ENCODE measurements around the gene LMBRD1. TPM values are rescaled to one million over a fixed set of nuclear protein-coding genes. Genes with fewer than 3 reads are reported as not detected.
A peak's percentile ranks its signal among the peaks of the same experiment; 100 is the strongest.
"Not testable (repeated sequence)": the region's sequence is repeated elsewhere in the genome, so short reads cannot be mapped to it uniquely, and the experiment has no call there.

Gene LMBRD1
- total RNA-seq, 6 donors from 2014 or later, result 24.5 to 104 (median 55.9) TPM

- no peak for TF ChIP-seq CTCF (IDR thresholded peaks at IDR 0.05)
- Histone ChIP-seq H3K4me1 (peaks cover 0 to 6% (median 3%) of the 10 kb centered on the region in 4 donors), H3K4me3 (no peak overlapping the region), H3K9me3 (no peaks in the 10 kb centered on the region), H3K36me3 (no peaks in the 10 kb centered on the region), H3K27me3 (no peaks in the 10 kb centered on the region), H3K27ac (no peak overlapping the region)
- ATAC-seq (ENCODE audit: low FRiP score in 2 of 2), result no peak
- no peak for DNase-seq
- WGBS, 2 donors, result 93 to 96% methylated on average over 2 of the region's 2 CpGs
Observed at GRCh38 chr6:69801711-69802110, 4.9 kb upstream of the LMBRD1 start.

- Histone ChIP-seq H3K9me3 (no peaks in the 10 kb centered on the region), H3K4me1 (peaks cover 0 to 6% (median 3%) of the 10 kb centered on the region in 4 donors), H3K36me3 (no peaks in the 10 kb centered on the region), H3K4me3 (no peak overlapping the region), H3K27me3 (no peaks in the 10 kb centered on the region), H3K27ac (no peak overlapping the region)
- ATAC-seq (ENCODE audit: low FRiP score in 2 of 2) (no peak), DNase-seq (no peak)
- 0 to 25% methylated on average over 1 of the region's 1 CpG for WGBS, 2 donors
- TF ChIP-seq CTCF (IDR thresholded peaks at IDR 0.05) (no peak), POLR2A (IDR thresholded peaks at IDR 0.05) (no peak), POLR2AphosphoS5 (IDR thresholded peaks at IDR 0.05) (no peak), EP300 (IDR thresholded peaks at IDR 0.05) (no peak)
Observed at GRCh38 chr6:69801225-69801624, 4.4 kb upstream of the LMBRD1 start.

- not testable (repeated sequence) for H3K4me3 ChIP-seq; H3K9me3 ChIP-seq; H3K27ac ChIP-seq; H3K27me3 ChIP-seq; ATAC-seq (ENCODE audit: low FRiP score in 2 of 2); DNase-seq; H3K36me3 ChIP-seq
- peaks cover 5 to 12% (median 11%) of the 10 kb centered on the region in 4 donors for H3K4me1 ChIP-seq
Observed at GRCh38 chr6:69798796-69799195, 2.0 kb upstream of the LMBRD1 start.

GRCh38 chr6:69796073-69796641 lies 653 bp downstream of the LMBRD1 start:
- Histone ChIP-seq H3K4me3 (peak overlapping the region; percentile 62 to 85 (median 65)), H3K27me3 (no peaks in the 10 kb centered on the region), H3K4me1 (peaks cover 11 to 20% (median 12%) of the 10 kb centered on the region in 4 donors), H3K9me3 (no peaks in the 10 kb centered on the region), H3K36me3 (no peaks in the 10 kb centered on the region), H3K27ac (peak overlapping the region; percentile 88 to 96 (median 93))
- WGBS, 2 donors, result 2 to 3% methylated on average over 10 to 20 of the region's 20 CpGs
- peak in 1 of 2 donors; percentile 66 for DNase-seq
- peak; percentile 36 to 80 for ATAC-seq (ENCODE audit: low FRiP score in 2 of 2)
- peak in 2 of 4 donors; percentile 49 to 70 for TF ChIP-seq POLR2A (IDR thresholded peaks at IDR 0.05)
- peak; percentile 6 to 40 for TF ChIP-seq POLR2AphosphoS5 (IDR thresholded peaks at IDR 0.05)
- TF ChIP-seq CTCF (IDR thresholded peaks at IDR 0.05), result no peak

- 20 to 24% methylated on average over 5 of the region's 5 CpGs for WGBS, 2 donors
- H3K27ac ChIP-seq, result peak overlapping the region; percentile 88 to 96 (median 93)
- H3K9me3 ChIP-seq, result no peaks in the 10 kb centered on the region
- no peaks in the 10 kb centered on the region for H3K36me3 ChIP-seq
- peaks cover 11 to 24% (median 14%) of the 10 kb centered on the region in 4 donors for H3K4me1 ChIP-seq
- peak overlapping the region; percentile 62 to 85 (median 65) for H3K4me3 ChIP-seq
- DNase-seq, result no peak
- TF ChIP-seq POLR2A (IDR thresholded peaks at IDR 0.05) (no peak), EP300 (IDR thresholded peaks at IDR 0.05) (no peak), CTCF (IDR thresholded peaks at IDR 0.05) (peak in 1 of 6 experiments; percentile 9), POLR2AphosphoS5 (IDR thresholded peaks at IDR 0.05) (no peak)
- no peaks in the 10 kb centered on the region for H3K27me3 ChIP-seq
- no peak for ATAC-seq (ENCODE audit: low FRiP score in 2 of 2)
Observed at GRCh38 chr6:69795469-69796072, 1.2 kb downstream of the LMBRD1 start.
